ENCODE measurements around the gene B3GNT5.

- no peak for TF ChIP-seq CTCF (IDR thresholded peaks at IDR 0.05)
- no peak for TF ChIP-seq POLR2A (IDR thresholded peaks at IDR 0.05)
Measured at GRCh38 chr3:183269345-183269744, 16.3 kb downstream of the B3GNT5 start.

Data from testis (tissue), 2 donors.